GM10266 (cell line): ENCODE data around the gene EHMT1.

ENCODE experiments used
- DNase-seq: peaks from one replicate; pipeline ENCODE4 v3.0.0; 2012; ENCODE audit errors: extremely low spot score
- CTCF ChIP-seq: IDR thresholded peaks from 2 replicates; pipeline ENCODE4 v1.5.1; 2012; ENCODE audit warnings: mild to moderate bottlenecking, low read depth; ENCODE audit not compliant: control insufficient read depth, insufficient read depth; ENCODE audit errors: missing control alignments

EHMT1 gene

DNA sequence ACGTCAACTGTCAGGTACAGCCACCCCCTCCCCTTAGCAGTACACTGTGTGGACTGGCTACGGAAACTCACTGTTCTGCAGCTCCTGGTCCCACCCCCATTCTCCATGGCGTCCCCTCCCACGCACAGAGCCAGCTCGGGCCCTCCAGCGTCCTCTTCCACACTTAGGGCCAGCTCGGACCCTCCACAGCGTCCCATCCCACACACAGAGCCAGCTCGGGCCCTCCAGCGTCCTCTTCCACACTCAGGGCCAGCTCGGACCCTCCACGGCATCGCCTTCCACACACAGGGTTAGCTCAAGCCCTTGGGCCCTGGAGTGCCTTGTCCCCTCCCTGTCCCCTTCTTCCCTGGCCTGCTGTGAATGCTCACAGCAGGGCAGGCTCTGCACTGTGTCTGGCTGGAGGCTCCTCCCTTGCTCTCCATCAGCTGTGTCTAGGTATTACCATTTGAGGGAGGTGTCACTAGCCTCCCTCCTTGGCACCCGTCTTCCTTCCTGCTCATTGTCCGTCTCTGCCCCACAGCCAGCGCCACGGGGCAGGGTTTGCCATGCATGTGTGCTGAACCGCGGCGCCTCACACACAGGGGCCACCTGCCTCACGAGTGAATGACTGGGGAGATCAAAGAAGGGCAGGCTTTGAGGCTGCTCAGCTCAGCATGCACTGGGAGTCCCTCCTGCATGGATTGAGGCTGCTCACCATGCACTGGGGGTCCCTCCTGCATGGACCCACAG is 180.3 kb downstream of the EHMT1 start:
- no peak for TF ChIP-seq CTCF
- DNase-seq = no peak

GRCh38 chr9:137799630-137799983 is 180.8 kb downstream of the EHMT1 start:
- no peak for TF ChIP-seq CTCF
- DNase-seq = no peak

DNA sequence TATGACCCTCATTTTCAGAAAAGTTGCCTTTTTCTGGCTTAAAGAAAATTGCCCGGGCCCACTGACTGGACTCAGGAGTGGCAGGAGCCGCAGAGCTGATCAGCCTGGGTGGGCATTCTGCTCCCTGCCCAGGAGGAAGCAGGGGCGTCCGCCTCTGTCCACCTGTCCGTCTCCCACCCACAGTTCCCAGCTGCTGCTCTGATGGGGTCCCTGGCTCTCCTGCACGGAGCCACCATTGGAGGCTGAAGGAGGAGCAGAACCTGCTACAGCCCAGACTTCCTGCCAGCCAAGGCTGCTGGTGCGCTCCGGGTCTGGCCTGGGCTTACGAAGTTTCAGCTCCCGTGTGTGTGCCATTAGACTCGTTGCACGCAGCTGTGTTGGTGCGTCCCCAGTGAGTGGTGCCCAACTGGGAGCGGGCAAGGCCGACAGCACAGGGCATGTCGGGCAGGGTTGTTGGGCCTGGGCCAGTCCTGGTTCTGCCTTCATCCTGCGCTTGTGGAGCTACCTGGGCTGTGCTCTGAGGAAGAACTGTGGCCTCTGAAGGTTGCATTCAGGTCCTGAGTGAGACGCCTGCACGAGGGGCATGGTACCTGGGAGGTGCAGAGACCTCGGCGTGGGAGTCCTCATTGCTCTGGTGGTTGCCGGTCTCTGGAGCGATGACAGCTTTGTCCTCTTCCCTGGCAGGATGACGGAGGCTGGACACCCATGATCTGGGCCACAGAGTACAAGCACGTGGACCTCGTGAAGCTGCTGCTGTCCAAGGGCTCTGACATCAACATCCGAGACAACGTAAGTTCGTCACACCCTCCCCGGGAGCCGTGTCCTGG is 181.6 kb downstream of the EHMT1 start:
- DNase-seq = no peak
- TF ChIP-seq CTCF = no peak

DNA sequence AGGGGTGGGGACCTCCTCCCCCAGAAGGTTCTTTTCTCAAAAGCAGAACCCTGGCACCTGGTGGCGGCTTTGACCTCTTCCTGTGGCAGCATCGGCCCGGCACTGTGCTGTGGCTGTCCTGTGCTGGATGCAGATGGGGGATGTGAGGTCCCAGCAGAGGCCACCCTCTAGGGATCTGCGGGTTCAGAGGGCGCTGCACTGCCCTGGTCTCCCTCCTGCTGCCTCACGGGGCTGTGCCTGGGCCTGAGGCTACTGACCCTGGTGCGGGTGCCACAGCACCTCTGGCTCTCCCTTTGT is 182.2 kb downstream of the EHMT1 start:
- TF ChIP-seq CTCF = no peak

GRCh38 chr9:137802021-137802420 is 183.2 kb downstream of the EHMT1 start:
- DNase-seq = no peak
- no peak for TF ChIP-seq CTCF

More for the DNA sequence above, 182.2 kb downstream of the EHMT1 start:
- no peak for DNase-seq

DNA sequence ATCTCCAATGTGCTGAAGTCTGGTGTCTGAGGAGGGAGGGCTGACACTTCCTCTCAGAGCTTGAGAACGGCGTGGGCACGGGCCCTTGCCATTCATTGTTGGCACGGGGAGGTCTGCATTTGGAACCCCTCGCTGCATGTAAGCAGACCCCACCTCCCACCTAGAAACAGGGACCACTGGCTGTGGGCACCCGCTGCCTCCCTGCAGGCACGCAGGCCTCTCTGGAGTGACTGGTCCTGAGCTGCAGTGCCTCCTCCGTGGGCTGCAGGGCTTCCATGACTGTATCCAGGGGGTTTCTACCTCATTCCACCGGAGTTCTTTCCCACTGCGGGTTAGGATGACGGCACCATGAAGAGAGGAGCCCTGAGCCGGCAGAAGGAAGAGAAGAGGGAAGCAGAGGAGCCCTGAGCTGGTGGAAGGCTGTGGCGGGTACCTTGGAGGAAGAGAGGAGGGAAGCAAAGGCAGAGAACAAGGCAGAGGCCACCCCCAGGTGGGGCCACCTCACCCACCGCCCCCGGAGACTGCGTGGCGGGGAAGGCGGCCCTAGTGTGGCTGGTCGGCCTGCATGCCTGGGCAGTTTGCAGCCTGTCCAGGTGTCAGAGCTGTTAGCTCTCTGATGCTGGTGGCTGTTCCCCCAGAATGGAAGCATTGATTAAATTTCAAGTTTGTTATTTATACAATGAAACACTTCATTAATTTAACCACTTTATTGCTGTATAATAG is 183.9 kb downstream of the EHMT1 start:
- no peak for TF ChIP-seq CTCF
- no peak for DNase-seq

- no peak for TF ChIP-seq CTCF
- no peak for DNase-seq
Observed at GRCh38 chr9:137804908-137805630, 186.3 kb downstream of the EHMT1 start.
